Coronary artery (tissue), 2 donors: ENCODE measurements around the gene KDM5A.

Experiments
- DNase-seq: peaks from one replicate; pipeline ENCODE4 v3.0.0-alpha.2; 2017; ENCODE audit warnings: low spot score
- H3K27ac ChIP-seq, 2 donors: fragments of 200-600 bp; sonication (generic); one replicate each; pipeline ENCODE4 v1.5.1; 2016 to 2019
- H3K4me3 ChIP-seq: fragments of 200-600 bp; sonication (generic); 2 replicates; pipeline ENCODE4 v1.5.1; 2016; ENCODE audit warnings: mild to moderate bottlenecking, moderate library complexity
- CTCF ChIP-seq: fragments of 200-600 bp; sonication (generic); IDR thresholded peaks from one replicate; pipeline ENCODE4 v1.5.1; 2019; ENCODE audit warnings: antibody characterized with exemption

The KDM5A gene

DNA sequence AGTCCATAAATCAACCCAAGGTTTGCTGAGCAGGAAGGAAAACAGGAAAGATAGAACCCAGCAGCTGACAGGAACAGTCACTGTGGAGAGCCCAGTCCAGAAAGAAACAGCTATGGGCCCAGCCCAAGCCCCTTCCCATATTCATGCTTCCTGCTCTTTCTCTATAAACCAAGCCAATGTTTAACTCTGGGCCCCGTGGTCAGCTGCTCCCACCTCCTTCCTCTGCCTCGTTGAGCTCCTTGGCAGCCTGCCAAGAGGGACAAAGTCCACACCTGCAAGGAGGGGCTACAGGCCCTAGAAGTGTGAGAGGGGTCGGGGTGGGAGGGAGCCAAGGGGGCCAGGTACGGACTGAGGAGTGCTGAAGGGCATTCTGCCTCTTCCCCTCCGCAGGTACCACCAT lies 136.5 kb downstream of the KDM5A start:
- TF ChIP-seq CTCF = no peak
- Histone ChIP-seq H3K27ac (no peak overlapping the region), H3K4me3 (no peak overlapping the region)
- DNase-seq = no peak

DNA sequence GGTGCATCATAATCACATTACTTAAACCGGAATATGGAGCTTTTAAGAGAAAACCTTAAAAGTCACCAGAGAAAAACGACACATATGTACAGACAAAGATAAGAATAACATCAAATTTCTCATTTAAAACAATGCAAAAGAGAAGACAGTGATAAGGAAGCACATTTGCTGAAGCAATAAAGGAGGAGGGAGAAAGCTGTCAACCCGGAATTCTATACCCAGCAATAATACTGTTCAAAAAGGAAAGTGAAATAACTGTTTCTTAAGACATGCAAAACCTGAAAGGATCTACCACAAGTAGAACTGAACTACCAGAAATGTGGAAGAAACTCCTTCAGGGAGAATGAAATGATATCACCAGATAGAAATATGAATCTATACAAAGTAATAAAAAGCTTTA lies 141.8 kb downstream of the KDM5A start:
- no peak overlapping the region for H3K4me3 ChIP-seq
- DNase-seq = no peak
- no peak overlapping the region for H3K27ac ChIP-seq
- TF ChIP-seq CTCF = no peak

GRCh38 chr12:243381-243780 lies 145.7 kb downstream of the KDM5A start:
- TF ChIP-seq CTCF = no peak
- Histone ChIP-seq H3K27ac (no peak overlapping the region), H3K4me3 (no peak overlapping the region)
- no peak for DNase-seq

- no peak for DNase-seq
- Histone ChIP-seq H3K4me3 (no peak overlapping the region), H3K27ac (no peak overlapping the region)
- no peak for TF ChIP-seq CTCF
Observed at GRCh38 chr12:242496-242895, 146.6 kb downstream of the KDM5A start.

DNA sequence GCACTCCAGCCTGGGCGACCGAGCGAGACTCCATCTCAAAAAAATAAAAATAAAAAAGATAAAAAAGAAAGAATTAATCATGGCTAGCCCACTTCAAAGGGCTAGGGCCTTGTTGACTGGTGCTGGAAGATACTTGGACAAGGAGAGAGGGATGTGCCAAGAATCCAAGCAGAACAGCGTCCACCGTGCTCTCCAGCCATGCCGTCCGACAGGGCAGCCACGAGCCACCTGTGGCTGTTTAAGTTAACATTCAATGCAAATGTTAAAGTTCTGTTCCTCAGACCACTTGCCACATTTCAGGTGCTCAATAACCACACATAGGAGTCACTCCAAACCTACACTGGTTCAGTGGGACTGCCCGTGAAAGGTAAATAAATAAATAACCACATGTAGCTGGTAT lies 147.9 kb downstream of the KDM5A start:
- DNase-seq = no peak
- Histone ChIP-seq H3K27ac (no peak overlapping the region), H3K4me3 (no peak overlapping the region)
- no peak for TF ChIP-seq CTCF

DNA sequence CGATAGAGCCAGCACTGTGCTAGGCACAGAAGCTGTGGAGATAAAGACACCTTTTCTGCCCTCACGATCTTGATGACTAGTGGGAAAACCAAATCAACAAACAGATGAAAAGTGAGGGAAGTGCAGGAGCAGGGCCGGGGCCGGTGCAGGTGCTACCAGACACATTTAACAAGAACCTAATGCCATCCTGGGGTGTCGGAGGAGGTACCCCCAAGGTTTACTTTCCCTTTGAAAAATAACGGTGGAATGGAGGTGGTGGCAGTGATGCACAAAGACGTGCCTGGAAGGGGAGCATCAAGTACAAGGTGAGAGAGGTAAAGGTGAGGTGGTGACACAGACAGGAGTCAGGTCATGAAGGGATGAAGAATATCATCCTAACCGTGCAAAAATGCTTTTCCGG lies 148.6 kb downstream of the KDM5A start:
- Histone ChIP-seq H3K4me3 (no peak overlapping the region), H3K27ac (no peak overlapping the region)
- DNase-seq = no peak
- TF ChIP-seq CTCF = no peak

DNA sequence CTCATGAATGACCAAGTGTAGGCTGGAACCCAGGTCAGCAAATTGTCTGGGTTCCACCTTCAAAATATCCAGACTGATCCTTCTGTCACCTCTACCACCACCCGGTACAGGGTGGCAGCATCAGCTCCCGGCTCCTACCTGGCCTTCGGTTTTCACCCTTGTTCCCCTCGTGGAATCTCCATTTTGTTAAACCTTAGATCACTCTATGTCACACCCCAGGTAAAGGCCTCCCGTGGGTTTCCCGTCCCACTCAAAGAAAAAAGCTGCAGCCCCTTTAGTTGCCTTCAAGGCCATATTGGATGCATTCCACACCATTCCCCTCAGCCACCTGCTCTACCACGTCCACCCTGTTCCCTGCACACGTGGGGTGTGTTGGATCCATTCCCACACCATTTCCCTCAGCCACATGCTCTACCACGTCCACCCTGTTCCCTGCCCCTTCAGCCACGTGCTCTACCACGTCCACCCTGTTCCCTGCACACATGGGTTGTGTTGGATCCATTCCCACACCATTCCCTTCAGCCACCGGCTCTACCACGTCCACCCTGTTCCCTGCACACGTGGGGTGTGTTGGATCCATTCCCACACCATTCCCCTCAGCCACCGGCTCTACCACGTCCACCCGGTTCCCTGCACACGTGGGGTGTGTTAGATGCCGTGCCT lies 150.3 kb downstream of the KDM5A start:
- DNase-seq = peak; percentile 19
- no peak for TF ChIP-seq CTCF
- H3K27ac ChIP-seq = no peak overlapping the region
- no peak overlapping the region for H3K4me3 ChIP-seq
